IMR-90 (cell line): Measurements from ENCODE around the gene PROB1. TPM values are rescaled to one million over a fixed set of nuclear protein-coding genes. Genes with fewer than 3 reads are reported as not detected.
A peak's percentile ranks its signal among the peaks of the same experiment; 100 is the strongest.

Source experiments
- ATAC-seq: fragments of 200-7000 bp; cut with Tn5 transposase; 2 replicates; pipeline ENCODE4 v1.9.1; 2020; ENCODE audit warnings: low read depth, mild to moderate bottlenecking, moderate library complexity
- BruUV-seq: library from RNA; stranded (reverse); fragments of 400-500 nt; replicated peaks from 2 replicates; lab custom pipeline; 2021; lab: Mats Ljungman, UMichigan
- CTCF ChIA-PET: fragments of 300-600 bp; formaldehyde crosslinking; extraction: SDS; loops from one replicate; lab custom pipeline; 2021; ENCODE audit warnings: antibody characterized with exemption; lab: Yijun Ruan, JAX
- POLR2A ChIA-PET: fragments of 300-600 bp; sonication (Branson Sonifier 250); formaldehyde crosslinking; loops from one replicate; lab custom pipeline; 2022; ENCODE audit warnings: antibody characterized with exemption; ENCODE audit not compliant: unreplicated experiment; lab: Charles Lee
- DNase-seq: peaks from one replicate; pipeline ENCODE4 v3.0.0; 2013
- H2AFZ ChIP-seq: replicated peaks from 2 replicates; pipeline ENCODE3; 2013; ENCODE audit warnings: low read length, mild to moderate bottlenecking; ENCODE audit not compliant: poor library complexity
- H2AK5ac ChIP-seq: 2 replicates; pipeline ENCODE4 v1.6.1; 2013; ENCODE audit warnings: low read depth, low read length, inconsistent platforms
- H2AK9ac ChIP-seq: replicated peaks from 2 replicates; pipeline ENCODE3; 2013; ENCODE audit warnings: mild to moderate bottlenecking, low read depth, low read length, moderate library complexity; ENCODE audit not compliant: poor library complexity
- H2BK120ac ChIP-seq: 2 replicates; pipeline ENCODE4 v1.6.1; 2013; ENCODE audit warnings: low read depth, low read length, inconsistent platforms
- H2BK15ac ChIP-seq: 3 replicates; pipeline ENCODE4 v1.6.1; 2013; ENCODE audit warnings: low read depth, low read length, inconsistent platforms
- H2BK20ac ChIP-seq: 2 replicates; pipeline ENCODE4 v1.6.1; 2013; ENCODE audit warnings: low read depth, mild to moderate bottlenecking, inconsistent platforms, low read length, moderate library complexity
- H2BK5ac ChIP-seq: 2 replicates; pipeline ENCODE4 v1.6.1; 2013; ENCODE audit warnings: mild to moderate bottlenecking, low read depth, low read length, inconsistent platforms; ENCODE audit not compliant: poor library complexity, severe bottlenecking
- H3K14ac ChIP-seq: replicated peaks from 2 replicates; pipeline ENCODE4 v1.6.1; 2013; ENCODE audit warnings: low read depth, low read length, inconsistent platforms
- H3K18ac ChIP-seq: 2 replicates; pipeline ENCODE4 v1.6.1; 2013; ENCODE audit warnings: low read depth, low read length, control low read depth
- H3K23ac ChIP-seq: 2 replicates; pipeline ENCODE4 v1.6.1; 2013; ENCODE audit warnings: low read depth, low read length, inconsistent platforms
- H3K27ac ChIP-seq: 2 replicates; pipeline ENCODE4 v1.5.1; 2013; ENCODE audit warnings: mild to moderate bottlenecking, control low read depth, low read length; ENCODE audit not compliant: insufficient read depth
- H3K27me3 ChIP-seq: 2 replicates; pipeline ENCODE4 v1.6.1; 2013; ENCODE audit warnings: low read length; ENCODE audit not compliant: control insufficient read depth, insufficient read depth
- H3K36me3 ChIP-seq: 2 replicates; pipeline ENCODE4 v1.6.1; 2013; ENCODE audit warnings: low read length, mixed read lengths; ENCODE audit not compliant: control insufficient read depth, insufficient read depth
- H3K4ac ChIP-seq: 2 replicates; pipeline ENCODE4 v1.6.1; 2013; ENCODE audit warnings: low read depth, low read length, inconsistent platforms
- H3K4me1 ChIP-seq: 2 replicates; pipeline ENCODE4 v1.6.1; 2013; ENCODE audit warnings: low read length, mixed read lengths; ENCODE audit not compliant: control insufficient read depth, insufficient read depth
- H3K4me2 ChIP-seq: 2 replicates; pipeline ENCODE4 v1.6.1; 2013; ENCODE audit warnings: low read depth, mild to moderate bottlenecking, control low read depth, low read length, moderate library complexity
- H3K4me3 ChIP-seq: 2 replicates; pipeline ENCODE4 v1.5.1; 2013; ENCODE audit warnings: low read depth, mild to moderate bottlenecking, control low read depth, low read length, moderate library complexity; ENCODE audit not compliant: insufficient read depth
- H3K56ac ChIP-seq: 2 replicates; pipeline ENCODE4 v1.6.1; 2013; ENCODE audit warnings: low read length, inconsistent platforms; ENCODE audit not compliant: insufficient read depth; ENCODE audit errors: extremely low read depth
- H3K79me1 ChIP-seq, 2 experiments: 2 replicates each; pipeline ENCODE4 v1.6.1; 2013; ENCODE audit warnings: low read length in 2 of 2, inconsistent platforms in 1 of 2, low read depth in 1 of 2
- H3K9ac ChIP-seq: 2 replicates; pipeline ENCODE4 v1.6.1; 2013; ENCODE audit warnings: low read depth, low read length, control low read depth
- H3K9me1 ChIP-seq: 2 replicates; pipeline ENCODE4 v1.6.1; 2013; ENCODE audit warnings: low read length, inconsistent platforms; ENCODE audit not compliant: insufficient read depth
- H3K9me3 ChIP-seq: 2 replicates; pipeline ENCODE4 v1.6.1; 2013; ENCODE audit warnings: low read length; ENCODE audit not compliant: control insufficient read depth, insufficient read depth
- H4K20me1 ChIP-seq: 2 replicates; pipeline ENCODE4 v1.6.1; 2013; ENCODE audit warnings: low read length, inconsistent platforms; ENCODE audit not compliant: insufficient read depth
- H4K5ac ChIP-seq: 2 replicates; pipeline ENCODE4 v1.6.1; 2013; ENCODE audit warnings: mild to moderate bottlenecking, low read depth, low read length, control low read depth
- H4K8ac ChIP-seq, 2 experiments: 2 replicates each; pipeline ENCODE4 v1.6.1; 2013; ENCODE audit warnings: low read depth in 2 of 2, low read length in 2 of 2, control low read depth in 1 of 2, inconsistent platforms in 1 of 2
- H4K91ac ChIP-seq: 2 replicates; pipeline ENCODE4 v1.6.1; 2013; ENCODE audit warnings: low read depth, low read length, inconsistent platforms; ENCODE audit not compliant: insufficient read depth
- BHLHE40 ChIP-seq: fragments of 150-350 bp; IDR thresholded peaks from 2 replicates; pipeline ENCODE4 v1.6.1; 2016; ENCODE audit warnings: mild to moderate bottlenecking, low read depth, low read length
- CEBPB ChIP-seq: IDR thresholded peaks from 2 replicates; pipeline ENCODE4 v1.6.1; 2012; ENCODE audit warnings: low read depth, low read length, improper control_type of control experiment
- MAZ ChIP-seq: IDR thresholded peaks from 2 replicates; pipeline ENCODE4 v1.6.1; 2012; ENCODE audit warnings: low read depth, mild to moderate bottlenecking, low read length, improper control_type of control experiment, moderate library complexity, borderline replicate concordance
- SMC3 ChIP-seq: fragments of 150-350 bp; IDR thresholded peaks from 2 replicates; pipeline ENCODE4 v1.6.1; 2016; ENCODE audit warnings: low read depth, mild to moderate bottlenecking, antibody characterized with exemption, low read length, moderate library complexity
- WGBS, 2 experiments: methylation state at CpG; one replicate each; pipeline versions ENCODE4 v1.1.5 to v1.1.7; 2013; ENCODE audit warnings: missing lambda C conversion rate in 2 of 2; ENCODE audit not compliant: insufficient read length in 1 of 2; ENCODE audit errors: extremely low coverage in 2 of 2; 5-methylcytosine and 5-hydroxymethylcytosine counted together
- dilution Hi-C: fragments of 300-500 bp; cut with HindIII; formaldehyde crosslinking; loops from one replicate; pipeline ENCODE4 v1.14.3; 2018; ENCODE audit warnings: low sequenced_read_pairs; ENCODE audit not compliant: unreplicated experiment
- in situ Hi-C: fragments of 300-500 bp; cut with MboI; formaldehyde crosslinking; loops from 3 replicates; pipeline ENCODE4 v1.14.3; 2019; ENCODE audit warnings: low sequenced_read_pairs, inconsistent platforms, mixed read lengths
- intact Hi-C: fragments of 100-400 bp; cut with micrococcal nuclease; formaldehyde crosslinking; loops from 2 replicates; pipeline ENCODE4 v1.10.0; 2022
- polyA plus RNA-seq, 3 experiments: library from polyadenylated mRNA; depleted of rRNA; stranded (reverse); fragments of >200 nt; gene quantifications; 2 replicates each; pipeline ENCODE4 v1.2.3, GENCODE V29; 2012; ENCODE audit warnings: low replicate concordance in 1 of 3
- total RNA-seq: library from RNA; depleted of rRNA; stranded (reverse); fragments of >200 nt; gene quantifications from 2 replicates; pipeline ENCODE4 v1.2.3, GENCODE V29; 2012

The PROB1 gene
- total and polyA plus RNA-seq, 2 of the 4 experiments (the other 2 are of a cell fraction): under 0.01 to 0.38 TPM

- Histone ChIP-seq H3K36me3 (no peaks in the 10 kb centered on the region), H2AK9ac (no peak overlapping the region), H3K4me1 (peaks cover 5% of the 10 kb centered on the region; the same call in 1 of the 2 replicates), H4K5ac (no peak overlapping the region), H3K79me1 (no peaks in the 10 kb centered on the region), H2AFZ (no peak overlapping the region), H3K27me3 (no peaks in the 10 kb centered on the region), H3K18ac (no peak overlapping the region), H2BK5ac (no peak overlapping the region), H3K27ac (no peak overlapping the region), H4K20me1 (no peaks in the 10 kb centered on the region), H2BK120ac (no peak overlapping the region), H3K9me1 (no peaks in the 10 kb centered on the region), H3K9ac (no peak overlapping the region), H3K23ac (no peak overlapping the region), H2BK20ac (no peak overlapping the region), H2BK15ac (no peak overlapping the region), H3K56ac (no peak overlapping the region), H3K4me3 (no peak overlapping the region), H3K14ac (no peak overlapping the region), H4K91ac (no peak overlapping the region), H3K9me3 (no peaks in the 10 kb centered on the region), H2AK5ac (no peak overlapping the region), H4K8ac (no peak overlapping the region), H3K4ac (no peak overlapping the region), H3K4me2 (no peak overlapping the region)
- TF ChIP-seq CEBPB: peak; percentile 55
- TF ChIP-seq SMC3: no peak
- no peak for TF ChIP-seq MAZ
- no peak for TF ChIP-seq BHLHE40
- ATAC-seq (no peak), DNase-seq (no peak)
- dilution Hi-C loops (no loop called here), intact Hi-C loops (no loop called here), in situ Hi-C loops (no loop called here)
- ChIA-PET CTCF (interaction anchor here (1.0 kb wide), 1 partner anchor 37 kb away, joined by 4 read pairs; no protein-coding TSS in a partner anchor), POLR2A (no interaction called here)
- WGBS, 2 experiments: no CpG with 5 or more reads among the region's 5 CpGs
- BruUV-seq: no TSS peak
These were observed 8.9 kb downstream of the PROB1 start for GRCh38 chr5:139386050-139386438.
